Upper lobe of right lung (tissue), 1 donor: ENCODE data around the gene PJA2. TPM values are rescaled to one million over a fixed set of nuclear protein-coding genes. Genes with fewer than 3 reads are reported as not detected.
"Not testable (repeated sequence)": the region's sequence is repeated elsewhere in the genome, so short reads cannot be mapped to it uniquely, and the experiment has no call there.

Experiments
- ATAC-seq: fragments of 200-7000 bp; cut with Tn5 transposase; one replicate; pipeline ENCODE4 v1.9.1; 2020; ENCODE audit warnings: mild to moderate bottlenecking, moderate library complexity
- DNase-seq: peaks from one replicate; pipeline ENCODE4 v3.0.0-alpha.2; 2020
- H3K27ac ChIP-seq: fragments of 200-600 bp; one replicate; pipeline ENCODE4 v1.8.0; 2022
- H3K27me3 ChIP-seq: fragments of 200-600 bp; one replicate; pipeline ENCODE4 v1.8.0; 2022; ENCODE audit warnings: mild to moderate bottlenecking
- H3K36me3 ChIP-seq: fragments of 200-600 bp; one replicate; pipeline ENCODE4 v1.8.0; 2022
- H3K4me1 ChIP-seq: fragments of 200-600 bp; one replicate; pipeline ENCODE4 v1.8.0; 2022
- H3K4me3 ChIP-seq: fragments of 200-600 bp; one replicate; pipeline ENCODE4 v1.8.0; 2022; ENCODE audit warnings: mild to moderate bottlenecking
- H3K9me3 ChIP-seq: fragments of 200-600 bp; one replicate; pipeline ENCODE4 v1.8.0; 2022
- CTCF ChIP-seq: fragments of 200-600 bp; IDR thresholded peaks from one replicate; pipeline ENCODE4 v1.8.0; 2022; ENCODE audit warnings: antibody characterized with exemption
- intact Hi-C: fragments of 100-400 bp; cut with DNase I; formaldehyde crosslinking; loops from one replicate; pipeline ENCODE4 v1.11.0; 2022
- total RNA-seq: library from RNA; stranded (reverse); fragmentation: NEBNext Ultra II Directional; extraction: Animal tissue kit (Norgen Biotek cat#: 25700); gene quantifications from one replicate; pipeline ENCODE4 v1.2.1, GENCODE V29; 2021
- donor health status: DM: no; HTN: yes; CAD: no; lungs with severe emphysema.

The PJA2 gene
- total RNA-seq, 1 donor from 2014 or later, result 93.9 TPM

GRCh38 chr5:109290231-109290630 lies 119.5 kb downstream of the PJA2 start:
- H3K9me3 ChIP-seq, result peaks cover 4% of the 10 kb centered on the region
- no peaks in the 10 kb centered on the region for H3K27me3 ChIP-seq
- no peak overlapping the region for H3K4me3 ChIP-seq
- no peaks in the 10 kb centered on the region for H3K36me3 ChIP-seq
- intact Hi-C loops, result no loop called here
- H3K27ac ChIP-seq, result no peak overlapping the region
- ATAC-seq (no peak), DNase-seq (no peak)
- H3K4me1 ChIP-seq, result no peaks in the 10 kb centered on the region
- TF ChIP-seq CTCF, result no peak

GRCh38 chr5:109286628-109287027 lies 123.1 kb downstream of the PJA2 start:
- H3K36me3 ChIP-seq, H3K9me3 ChIP-seq, H3K4me1 ChIP-seq, H3K4me3 ChIP-seq, H3K27ac ChIP-seq, intact Hi-C loops, ATAC-seq, H3K27me3 ChIP-seq, DNase-seq: not testable (repeated sequence)
